Effector memory CD4-positive, alpha-beta T cell (primary cell): Measurements from ENCODE around the gene SLC41A3.
"Not testable (repeated sequence)": the region's sequence is repeated elsewhere in the genome, so short reads cannot be mapped to it uniquely, and the experiment has no call there.

Source experiments
- DNase-seq, 3 donors: peaks; one replicate each; pipeline ENCODE4 v3.0.0-alpha.2; 2020
- H3K27ac ChIP-seq: 2 replicates; pipeline ENCODE4 v1.7.0; 2013; ENCODE audit warnings: mild to moderate bottlenecking, low read length, moderate library complexity; ENCODE audit not compliant: insufficient read depth, poor library complexity, severe bottlenecking
- H3K27me3 ChIP-seq: replicated peaks from 2 replicates; pipeline ENCODE4 v1.7.0; 2013; ENCODE audit warnings: mild to moderate bottlenecking, low read length; ENCODE audit not compliant: insufficient read depth, control insufficient read depth, poor library complexity, severe bottlenecking
- H3K36me3 ChIP-seq: 2 replicates; pipeline ENCODE4 v1.7.0; 2013; ENCODE audit warnings: mild to moderate bottlenecking, low read length, moderate library complexity; ENCODE audit not compliant: control insufficient read depth, insufficient read depth
- H3K4me1 ChIP-seq: 2 replicates; pipeline ENCODE4 v1.7.0; 2013; ENCODE audit warnings: low read length, mild to moderate bottlenecking; ENCODE audit not compliant: control insufficient read depth, insufficient read depth, poor library complexity, severe bottlenecking
- H3K4me3 ChIP-seq: 2 replicates; pipeline ENCODE4 v1.7.0; 2013; ENCODE audit warnings: low read length, low read depth, mild to moderate bottlenecking; ENCODE audit not compliant: insufficient read depth, poor library complexity, severe bottlenecking
- H3K9me3 ChIP-seq: 2 replicates; pipeline ENCODE4 v1.7.0; 2013; ENCODE audit warnings: mild to moderate bottlenecking, low read length, moderate library complexity; ENCODE audit not compliant: control insufficient read depth

SLC41A3 gene

GRCh38 chr3:125960456-125961288 lies 123.3 kb downstream of the SLC41A3 start:
- peaks cover 2% of the 10 kb centered on the region for H3K27me3 ChIP-seq
- H3K4me1 ChIP-seq: no peaks in the 10 kb centered on the region
- DNase-seq: no peak
- H3K36me3 ChIP-seq: no peaks in the 10 kb centered on the region
- H3K4me3 ChIP-seq: no peak overlapping the region
- no peak overlapping the region for H3K27ac ChIP-seq
- H3K9me3 ChIP-seq: no peaks in the 10 kb centered on the region

GRCh38 chr3:125960066-125960424 lies 123.9 kb downstream of the SLC41A3 start:
- Histone ChIP-seq H3K9me3 (no peaks in the 10 kb centered on the region), H3K4me3 (no peak overlapping the region), H3K4me1 (no peaks in the 10 kb centered on the region), H3K27me3 (peaks cover 4% of the 10 kb centered on the region), H3K27ac (no peak overlapping the region), H3K36me3 (no peaks in the 10 kb centered on the region)
- DNase-seq: no peak

- H3K27me3 ChIP-seq: peaks cover 4% of the 10 kb centered on the region
- DNase-seq: no peak
- H3K4me1 ChIP-seq: no peaks in the 10 kb centered on the region
- H3K9me3 ChIP-seq: no peaks in the 10 kb centered on the region
- no peak overlapping the region for H3K4me3 ChIP-seq
- no peak overlapping the region for H3K27ac ChIP-seq
- no peaks in the 10 kb centered on the region for H3K36me3 ChIP-seq
These were observed 124.4 kb downstream of the SLC41A3 start for GRCh38 chr3:125959317-125960065.

- Histone ChIP-seq H3K27ac (no peak overlapping the region), H3K36me3 (no peaks in the 10 kb centered on the region), H3K4me3 (no peak overlapping the region), H3K4me1 (no peaks in the 10 kb centered on the region), H3K27me3 (peaks cover 4% of the 10 kb centered on the region), H3K9me3 (no peaks in the 10 kb centered on the region)
- DNase-seq: no peak
These were observed 125.2 kb downstream of the SLC41A3 start for GRCh38 chr3:125958511-125959316.

DNA sequence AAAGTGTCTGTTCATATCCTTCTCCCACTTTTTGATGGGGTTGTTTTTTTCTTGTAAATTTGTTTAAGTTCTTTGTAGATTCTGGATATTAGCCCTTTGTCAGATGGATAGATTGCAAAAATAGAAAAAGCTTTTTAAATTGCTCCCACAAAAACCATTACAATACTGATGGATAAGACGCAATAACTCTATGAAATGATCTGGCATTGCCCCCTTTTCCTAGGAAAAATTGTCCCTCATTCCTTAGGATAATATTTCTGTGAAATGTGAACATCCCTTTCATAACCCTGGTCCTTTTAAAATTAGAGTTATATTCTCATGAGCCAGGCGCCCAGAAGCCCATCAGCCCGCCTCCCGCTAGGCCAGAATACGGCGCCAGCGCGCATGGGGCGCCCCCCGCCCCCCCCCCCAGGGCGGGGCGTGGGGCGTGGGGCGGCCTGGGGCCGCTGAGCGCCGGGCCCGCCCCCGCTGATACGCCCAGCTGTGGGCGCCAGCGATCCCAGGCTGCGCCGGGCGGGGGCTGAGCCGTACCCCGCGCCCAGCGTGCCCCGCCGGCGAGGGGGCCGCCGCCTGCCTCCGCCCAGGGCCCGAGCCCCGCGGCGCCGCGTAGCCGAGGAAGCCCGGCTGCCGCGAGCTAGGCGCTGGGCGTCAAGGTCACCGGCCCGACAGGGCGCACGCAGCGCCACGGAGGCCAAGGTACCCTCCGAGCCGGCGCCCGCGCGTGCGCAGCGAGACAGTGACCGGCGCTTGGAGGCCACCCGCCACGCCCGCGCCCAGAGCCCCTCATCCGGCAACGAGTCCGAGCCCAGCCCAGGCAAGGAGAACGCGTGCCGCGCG lies 126.0 kb downstream of the SLC41A3 start:
- Histone ChIP-seq H3K4me3 (no peak overlapping the region), H3K27me3 (peaks cover 4% of the 10 kb centered on the region), H3K27ac (no peak overlapping the region), H3K9me3 (no peaks in the 10 kb centered on the region), H3K4me1 (no peaks in the 10 kb centered on the region), H3K36me3 (no peaks in the 10 kb centered on the region)
- DNase-seq: no peak

DNA sequence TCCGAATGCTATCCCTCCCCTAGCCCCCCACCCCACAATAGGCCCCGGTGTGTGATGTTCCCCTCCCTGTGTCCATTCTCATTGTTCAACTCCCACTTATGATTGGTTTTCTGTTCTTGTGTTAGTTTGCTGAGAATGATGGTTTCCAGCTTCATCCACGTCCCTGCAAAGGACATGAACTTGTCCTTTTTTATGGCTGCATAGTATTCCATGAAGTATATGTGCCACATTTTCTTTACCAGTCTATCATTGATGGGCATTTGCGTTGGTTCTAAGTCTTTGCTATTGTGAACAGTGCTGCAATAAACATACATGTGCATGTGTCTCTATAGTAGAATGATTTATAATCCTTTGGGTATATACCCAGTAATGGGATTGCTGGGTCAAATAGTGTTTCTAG lies 126.9 kb downstream of the SLC41A3 start:
- not testable (repeated sequence) for H3K4me1 ChIP-seq, DNase-seq, H3K27me3 ChIP-seq, H3K27ac ChIP-seq, H3K4me3 ChIP-seq, H3K9me3 ChIP-seq, H3K36me3 ChIP-seq
